ENCODE data around the gene SEMA3A.
"Not testable (repeated sequence)": the region's sequence is repeated elsewhere in the genome, so short reads cannot be mapped to it uniquely, and the experiment has no call there.

- TF ChIP-seq CTCF (IDR thresholded peaks at IDR 0.05); POLR2A (IDR thresholded peaks at IDR 0.05; ENCODE audit: low read depth); POLR2AphosphoS5 (IDR thresholded peaks at IDR 0.05): not testable (repeated sequence)
Observed at GRCh38 chr7:84150370-84150769, 44.2 kb downstream of the SEMA3A start.
